ENCODE results near the gene TSN. TPM values are rescaled to one million over a fixed set of nuclear protein-coding genes. Genes with fewer than 3 reads are reported as not detected.
A peak's percentile ranks its signal among the peaks of the same experiment; 100 is the strongest.

Gene TSN
- polyA plus RNA-seq, 4 donors = 74.8 to 93.2 (median 89.1) TPM

DNA sequence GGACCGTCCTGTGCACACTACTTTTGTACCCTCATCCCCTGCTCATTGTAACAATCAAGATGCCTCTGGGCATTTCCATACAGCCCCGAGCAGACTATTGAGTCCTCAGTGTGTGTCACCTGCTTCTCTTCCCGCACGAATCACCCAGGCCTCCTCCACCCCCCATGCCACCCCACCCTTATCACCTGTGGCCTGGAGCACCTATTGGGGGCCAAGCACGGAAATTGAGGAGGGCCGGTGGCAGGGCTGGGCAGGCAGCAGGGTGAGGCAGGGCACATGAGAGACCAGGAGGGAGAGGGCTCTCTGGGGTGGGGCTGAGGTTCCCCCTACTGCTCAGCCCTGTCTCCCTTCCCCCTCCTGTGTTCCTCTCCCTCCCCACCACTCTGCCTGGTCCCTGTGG is 14.5 kb upstream of the TSN start:
- DNase-seq (ENCODE audit: low read depth in 4 of 4, low spot score in 2 of 4) = no peak

GRCh38 chr2:121741450-121741849 is 14.0 kb upstream of the TSN start:
- DNase-seq (ENCODE audit: low read depth in 4 of 4, low spot score in 2 of 4) = no peak

GRCh38 chr2:121746071-121746578 is 9.3 kb upstream of the TSN start:
- no peak for DNase-seq (ENCODE audit: low read depth in 4 of 4, low spot score in 2 of 4)

GRCh38 chr2:121748202-121748601 is 7.2 kb upstream of the TSN start:
- no peak for DNase-seq (ENCODE audit: low read depth in 4 of 4, low spot score in 2 of 4)

- no peak for DNase-seq (ENCODE audit: low read depth in 4 of 4, low spot score in 2 of 4)
These were observed 607 bp upstream of the TSN start for GRCh38 chr2:121754851-121755236.

GRCh38 chr2:121764681-121765228 is 9.3 kb downstream of the TSN start:
- DNase-seq (ENCODE audit: low read depth in 4 of 4, low spot score in 2 of 4) = no peak

- DNase-seq (ENCODE audit: low read depth in 4 of 4, low spot score in 2 of 4) = no peak
These were observed 11.2 kb downstream of the TSN start for GRCh38 chr2:121766624-121767023.

- DNase-seq (ENCODE audit: low read depth in 4 of 4, low spot score in 2 of 4) = no peak
These were observed 12.8 kb downstream of the TSN start for GRCh38 chr2:121768143-121768755.

- peak in 3 of 4 donors; percentile 28 to 63 (median 48) for DNase-seq (ENCODE audit: low read depth in 4 of 4, low spot score in 2 of 4)
These were observed 16.7 kb downstream of the TSN start for GRCh38 chr2:121771976-121772742.

DNA sequence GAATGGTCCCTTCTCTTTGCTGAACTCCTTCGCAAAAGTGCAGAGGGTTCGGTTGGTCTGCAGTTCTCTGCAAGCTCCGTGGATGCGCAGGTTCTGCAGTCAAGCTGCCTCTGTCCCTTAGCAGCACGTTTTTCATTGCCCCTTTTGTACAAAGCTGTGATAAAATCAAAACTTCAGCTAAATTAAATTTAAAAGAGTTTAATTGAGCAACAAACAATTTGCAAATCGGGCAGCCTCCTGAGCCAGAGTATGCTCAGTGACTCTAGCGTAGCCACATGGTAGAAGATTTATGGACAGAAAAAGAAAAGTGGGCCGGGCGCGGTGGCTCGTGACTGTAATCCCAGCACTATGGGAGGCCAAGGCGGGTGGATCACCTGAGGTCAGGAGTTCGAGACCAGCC is 18.8 kb downstream of the TSN start:
- no peak for DNase-seq (ENCODE audit: low read depth in 4 of 4, low spot score in 2 of 4)

- no peak for DNase-seq (ENCODE audit: low read depth in 4 of 4, low spot score in 2 of 4)
These were observed 20.9 kb downstream of the TSN start for GRCh38 chr2:121776361-121776760.

GRCh38 chr2:121776885-121777698 is 21.6 kb downstream of the TSN start:
- no peak for DNase-seq (ENCODE audit: low read depth in 4 of 4, low spot score in 2 of 4)

DNA sequence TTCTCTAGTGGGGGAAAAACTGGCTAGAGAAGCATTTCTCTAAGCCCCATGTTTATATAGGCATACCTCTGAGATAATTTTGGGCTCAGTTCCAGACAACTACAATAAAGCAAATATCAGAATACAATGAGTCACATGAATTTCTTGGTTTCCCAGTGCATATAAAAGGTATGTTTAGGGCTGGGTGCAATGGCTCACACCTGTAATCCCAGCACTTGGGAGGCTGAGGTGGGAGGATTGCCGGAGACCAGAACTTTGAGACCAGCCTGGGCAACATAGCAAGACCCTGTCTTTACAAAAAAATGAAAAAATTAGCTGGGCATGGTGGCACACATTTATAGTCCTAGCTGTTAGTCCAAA is 22.2 kb downstream of the TSN start:
- no peak for DNase-seq (ENCODE audit: low read depth in 4 of 4, low spot score in 2 of 4)

- DNase-seq (ENCODE audit: low read depth in 4 of 4, low spot score in 2 of 4) = no peak
These were observed 23.5 kb downstream of the TSN start for GRCh38 chr2:121778741-121779487.

GRCh38 chr2:121783180-121783579 is 27.7 kb downstream of the TSN start:
- no peak for DNase-seq (ENCODE audit: low read depth in 4 of 4, low spot score in 2 of 4)

DNA sequence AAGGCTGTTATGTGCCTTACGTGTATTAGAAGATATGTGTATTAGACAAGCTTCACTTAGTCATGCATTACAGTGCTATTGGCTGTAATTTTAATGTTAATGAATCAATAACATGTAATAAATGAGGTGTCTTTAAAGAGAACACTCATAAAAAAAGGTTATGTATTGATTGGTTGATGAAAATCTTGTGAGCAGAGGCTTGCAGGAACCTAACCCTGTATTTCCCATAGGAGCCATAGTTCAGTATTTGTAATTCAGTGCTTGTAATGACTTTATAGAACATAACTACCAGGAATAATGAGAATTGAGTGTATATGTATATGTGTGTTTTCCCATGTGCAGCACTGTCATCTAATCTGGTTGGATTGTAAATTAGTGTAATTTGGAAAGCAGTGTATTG is 33.2 kb downstream of the TSN start:
- DNase-seq (ENCODE audit: low read depth in 4 of 4, low spot score in 2 of 4) = no peak

GRCh38 chr2:121790276-121790956 is 35.0 kb downstream of the TSN start:
- no peak for DNase-seq (ENCODE audit: low read depth in 4 of 4, low spot score in 2 of 4)

DNA sequence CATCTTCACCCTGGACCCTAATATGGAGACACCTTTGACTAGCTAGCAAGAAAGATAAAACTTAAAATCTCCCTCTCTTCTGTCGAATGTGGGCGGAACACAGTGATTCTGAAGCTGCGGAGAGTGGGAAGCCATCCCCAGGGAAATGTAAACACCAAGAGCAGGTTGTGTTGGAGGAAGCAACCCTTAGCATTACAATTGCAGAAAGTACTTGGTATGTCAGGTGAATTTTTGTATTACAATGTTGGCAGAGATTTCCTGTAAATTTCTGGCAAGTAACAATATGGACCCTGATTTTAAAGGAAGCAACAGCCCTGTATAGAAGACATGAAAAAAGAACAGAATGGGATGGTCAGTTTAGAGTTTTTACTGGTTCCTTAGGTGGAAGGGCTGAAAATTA is 35.8 kb downstream of the TSN start:
- DNase-seq (ENCODE audit: low read depth in 4 of 4, low spot score in 2 of 4) = no peak

DNA sequence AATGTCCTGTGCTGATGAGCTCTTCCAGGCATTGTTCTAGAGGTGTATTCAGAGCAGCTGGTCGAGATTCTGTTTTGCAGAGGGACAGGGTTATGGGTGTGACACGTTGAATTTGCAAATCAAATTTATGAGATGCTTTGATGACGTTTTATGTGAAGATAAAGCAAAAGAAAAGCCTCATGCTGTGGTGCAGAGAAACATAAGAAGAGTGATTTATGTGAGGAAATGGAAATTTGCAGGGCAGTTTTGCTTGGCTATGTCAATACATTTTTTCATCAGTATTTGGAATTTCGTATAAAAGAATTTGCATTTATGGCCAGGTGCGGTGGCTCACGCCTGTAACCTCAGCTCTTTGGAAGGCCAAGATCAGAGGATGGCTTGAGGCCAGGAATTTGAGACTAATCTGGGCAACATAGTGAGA is 36.4 kb downstream of the TSN start:
- DNase-seq (ENCODE audit: low read depth in 4 of 4, low spot score in 2 of 4) = peak in 1 of 4 donors; percentile 19

GRCh38 chr2:121793816-121794215 is 38.4 kb downstream of the TSN start:
- DNase-seq (ENCODE audit: low read depth in 4 of 4, low spot score in 2 of 4) = no peak
